ENCODE data around the gene CLINT1. TPM values are rescaled to one million over a fixed set of nuclear protein-coding genes. Genes with fewer than 3 reads are reported as not detected.

Gene CLINT1
- total and polyA plus RNA-seq, 2 of the 13 experiments (the other 11 are each of a cell fraction or from before 2014, with no cell fraction given), result 64.0 to 104 TPM

GRCh38 chr5:157743163-157744050 lies 115.5 kb downstream of the CLINT1 start, which contains the start of gene LSM11 (continued):
- peak; percentile 56; the same call in 1 of the 2 replicates for TF ChIP-seq NFKB2 (CRISPR knock-in tag; IDR thresholded peaks at IDR 0.05; ENCODE audit: borderline replicate concordance)
- TF ChIP-seq REPIN1 (CRISPR knock-in tag; IDR thresholded peaks at IDR 0.05; ENCODE audit: borderline replicate concordance, low read depth), result peak; percentile 40; the same call in 1 of the 2 replicates
- TF ChIP-seq ZNF543 (CRISPR knock-in tag; IDR thresholded peaks at IDR 0.05), result no peak
- TF ChIP-seq KDM2A (CRISPR knock-in tag; IDR thresholded peaks at IDR 0.05; ENCODE audit: borderline replicate concordance, low read depth), result peak; percentile 98
- peak; percentile 24; the same call in 1 of the 2 replicates for TF ChIP-seq RARA (CRISPR knock-in tag; IDR thresholded peaks at IDR 0.05)
- peak; percentile 96 for TF ChIP-seq XRCC5 (optimal IDR thresholded peaks at IDR 0.05; ENCODE audit: low read length)
- TF ChIP-seq ZNF512 (CRISPR knock-in tag; IDR thresholded peaks at IDR 0.05), result no peak
- no peak for TF ChIP-seq ZNF136 (CRISPR knock-in tag; IDR thresholded peaks at IDR 0.05; ENCODE audit: low read depth)
- TF ChIP-seq MTERF4 (CRISPR knock-in tag; IDR thresholded peaks at IDR 0.05), result 0 out of 2 replicates have a peak, but pooled peaks have one; percentile 32
- TF ChIP-seq SMARCC2 (IDR thresholded peaks at IDR 0.05), result no peak
- TF ChIP-seq MBD4 (IDR thresholded peaks at IDR 0.05; ENCODE audit: borderline replicate concordance, low read length), result no peak
- TF ChIP-seq NFIC (IDR thresholded peaks at IDR 0.05; ENCODE audit: low read length), result no peak
- peak; percentile 63 for TF ChIP-seq TFDP2 (CRISPR knock-in tag; IDR thresholded peaks at IDR 0.05)
- TF ChIP-seq ZBTB7A (CRISPR knock-in tag; IDR thresholded peaks at IDR 0.05), result no peak
- TF ChIP-seq ZMYM3 (CRISPR knock-in tag; IDR thresholded peaks at IDR 0.05), result no peak
- TF ChIP-seq STAG1 (CRISPR knock-in tag; IDR thresholded peaks at IDR 0.05), result peak; percentile 87
- TF ChIP-seq SP1 (IDR thresholded peaks at IDR 0.05), result no peak
- TF ChIP-seq SP1 (CRISPR knock-in tag; IDR thresholded peaks at IDR 0.05), result peak; percentile 44; the same call in 1 of the 2 replicates
- TF ChIP-seq NR2F2 (IDR thresholded peaks at IDR 0.05; ENCODE audit: borderline replicate concordance, low read depth), result no peak
- no peak for TF ChIP-seq U2AF2 (IDR thresholded peaks at IDR 0.05; ENCODE audit: low read depth, low read length)
- no peak for TF ChIP-seq ZNF264 (CRISPR knock-in tag; IDR thresholded peaks at IDR 0.05)
- TF ChIP-seq MAZ (IDR thresholded peaks at IDR 0.05; ENCODE audit: borderline replicate concordance, low read depth, low read length), result peak; percentile 55; the same call in 1 of the 2 replicates
- no peak for TF ChIP-seq MAZ (CRISPR knock-in tag; IDR thresholded peaks at IDR 0.05; ENCODE audit: low read depth)
- TF ChIP-seq DDIT3 (CRISPR knock-in tag; IDR thresholded peaks at IDR 0.05), result no peak
- peak; percentile 73; the same call in 1 of the 2 replicates for TF ChIP-seq ZNF441 (CRISPR knock-in tag; IDR thresholded peaks at IDR 0.05; ENCODE audit: borderline replicate concordance)
- TF ChIP-seq PAF1 (CRISPR knock-in tag; IDR thresholded peaks at IDR 0.05), result no peak
- no peak for TF ChIP-seq GPN1 (CRISPR knock-in tag; IDR thresholded peaks at IDR 0.05; ENCODE audit: borderline replicate concordance)
- peak; percentile 20; the same call in 1 of the 2 replicates for TF ChIP-seq ESRRA (CRISPR knock-in tag; IDR thresholded peaks at IDR 0.05; ENCODE audit: low read depth)

All from HepG2 (cell line).